ENCODE measurements around the gene LRMDA. TPM values are rescaled to one million over a fixed set of nuclear protein-coding genes. Genes with fewer than 3 reads are reported as not detected.

Gene LRMDA
- total and polyA plus RNA-seq, 2 of the 13 experiments (the other 11 are each of a cell fraction or from before 2014, with no cell fraction given): 13.4 to 22.0 TPM

DNA sequence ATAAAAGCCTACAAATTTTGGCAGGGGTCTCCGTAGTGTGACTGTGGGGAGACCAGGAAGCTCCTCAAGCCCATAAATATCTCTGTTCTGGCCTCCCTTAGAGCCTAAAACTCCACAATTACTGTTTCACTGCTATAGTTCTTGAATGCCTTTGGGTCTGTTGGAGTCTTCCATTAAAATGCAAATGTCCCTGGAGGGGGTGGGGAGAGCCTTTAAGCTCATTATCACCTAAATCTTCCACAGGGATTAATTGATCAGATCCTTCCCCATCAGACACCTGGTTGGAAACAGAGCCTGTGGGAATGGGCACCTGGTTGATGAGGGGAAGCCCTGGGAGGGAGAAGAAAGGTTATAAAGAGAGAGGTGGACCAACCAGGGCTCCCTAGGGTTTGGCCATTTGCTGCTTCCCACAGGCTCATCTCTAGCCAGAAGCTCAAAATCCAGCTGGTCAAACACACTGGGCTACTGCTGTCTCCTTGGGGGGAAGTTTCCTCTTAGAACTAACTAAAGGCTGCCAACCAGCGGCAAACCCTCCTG lies 718.2 kb downstream of the LRMDA start (continued):
- TF ChIP-seq, protein P1, sequence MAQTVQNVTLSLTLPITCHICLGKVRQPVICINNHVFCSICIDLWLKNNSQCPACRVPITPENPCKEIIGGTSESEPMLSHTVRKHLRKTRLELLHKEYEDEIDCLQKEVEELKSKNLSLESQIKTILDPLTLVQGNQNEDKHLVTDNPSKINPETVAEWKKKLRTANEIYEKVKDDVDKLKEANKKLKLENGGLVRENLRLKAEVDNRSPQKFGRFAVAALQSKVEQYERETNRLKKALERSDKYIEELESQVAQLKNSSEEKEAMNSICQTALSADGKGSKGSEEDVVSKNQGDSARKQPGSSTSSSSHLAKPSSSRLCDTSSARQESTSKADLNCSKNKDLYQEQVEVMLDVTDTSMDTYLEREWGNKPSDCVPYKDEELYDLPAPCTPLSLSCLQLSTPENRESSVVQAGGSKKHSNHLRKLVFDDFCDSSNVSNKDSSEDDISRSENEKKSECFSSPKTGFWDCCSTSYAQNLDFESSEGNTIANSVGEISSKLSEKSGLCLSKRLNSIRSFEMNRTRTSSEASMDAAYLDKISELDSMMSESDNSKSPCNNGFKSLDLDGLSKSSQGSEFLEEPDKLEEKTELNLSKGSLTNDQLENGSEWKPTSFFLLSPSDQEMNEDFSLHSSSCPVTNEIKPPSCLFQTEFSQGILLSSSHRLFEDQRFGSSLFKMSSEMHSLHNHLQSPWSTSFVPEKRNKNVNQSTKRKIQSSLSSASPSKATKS (CRISPR knock-in tag; IDR thresholded peaks at IDR 0.05): no peak
- TF ChIP-seq THAP9 (CRISPR knock-in tag; IDR thresholded peaks at IDR 0.05; ENCODE audit: borderline replicate concordance) (no peak), SAFB2 (CRISPR knock-in tag; IDR thresholded peaks at IDR 0.05; ENCODE audit: borderline replicate concordance, low read depth) (peak; percentile 7; the same call in 1 of the 2 replicates), ZNF354B (CRISPR knock-in tag; IDR thresholded peaks at IDR 0.05) (no peak), POLR2G (IDR thresholded peaks at IDR 0.05; ENCODE audit: low read depth, low read length) (no peak), DPF2 (CRISPR knock-in tag; IDR thresholded peaks at IDR 0.05; ENCODE audit: borderline replicate concordance, low read depth) (no peak)

All from HepG2 (cell line).